OCI-M2 (cell line): ENCODE results near the gene IQGAP2.
"Not testable (repeated sequence)": the region's sequence is repeated elsewhere in the genome, so short reads cannot be mapped to it uniquely, and the experiment has no call there.

Source experiments
- DNase-seq: peaks from one replicate; lab custom pipeline; 2025; ENCODE audit not compliant: unreplicated experiment; lab: John Stamatoyannopoulos, UW

Gene IQGAP2

GRCh38 chr5:76499507-76500161, 96.5 kb downstream of the IQGAP2 start:
- DNase-seq = no peak

GRCh38 chr5:76500633-76501393, 97.7 kb downstream of the IQGAP2 start:
- DNase-seq = no peak

GRCh38 chr5:76503929-76504328, 100.8 kb downstream of the IQGAP2 start:
- no peak for DNase-seq

GRCh38 chr5:76504901-76505564, 101.9 kb downstream of the IQGAP2 start:
- no peak for DNase-seq

- DNase-seq = no peak
Observed at GRCh38 chr5:76513476-76513875, 110.4 kb downstream of the IQGAP2 start.

- DNase-seq = no peak
Observed at GRCh38 chr5:76514292-76514691, 111.2 kb downstream of the IQGAP2 start.

GRCh38 chr5:76514713-76515112, 111.6 kb downstream of the IQGAP2 start:
- no peak for DNase-seq

- no peak for DNase-seq
Observed at GRCh38 chr5:76517334-76517733, 114.2 kb downstream of the IQGAP2 start.

- DNase-seq = not testable (repeated sequence)
Observed at GRCh38 chr5:76518246-76518645, 115.2 kb downstream of the IQGAP2 start.

GRCh38 chr5:76521240-76521758, 118.2 kb downstream of the IQGAP2 start:
- no peak for DNase-seq

GRCh38 chr5:76522103-76522935, 119.2 kb downstream of the IQGAP2 start:
- no peak for DNase-seq

GRCh38 chr5:76524101-76524835, 121.2 kb downstream of the IQGAP2 start:
- DNase-seq = no peak

GRCh38 chr5:76524868-76525267, 121.8 kb downstream of the IQGAP2 start:
- no peak for DNase-seq

GRCh38 chr5:76525956-76526355, 122.9 kb downstream of the IQGAP2 start:
- no peak for DNase-seq

GRCh38 chr5:76526950-76527583, 124.0 kb downstream of the IQGAP2 start:
- no peak for DNase-seq

GRCh38 chr5:76527685-76528161, 124.6 kb downstream of the IQGAP2 start:
- no peak for DNase-seq

- DNase-seq = no peak
Observed at GRCh38 chr5:76528547-76529331, 125.7 kb downstream of the IQGAP2 start.

- no peak for DNase-seq
Observed at GRCh38 chr5:76529464-76530344, 126.6 kb downstream of the IQGAP2 start.
